Fibroblast of pulmonary artery (primary cell): ENCODE data around the gene GPR62.

Experiments
- DNase-seq: peaks from one replicate; pipeline ENCODE4 v3.0.0-alpha.2; 2010; ENCODE audit warnings: low read depth
- H3K4me3 ChIP-seq: replicated peaks from 2 replicates; pipeline ENCODE4 v1.5.1; 2011; ENCODE audit warnings: low read depth, mild to moderate bottlenecking, control low read depth, low read length, moderate library complexity
- CTCF ChIP-seq: IDR thresholded peaks from 2 replicates; pipeline ENCODE4 v1.5.1; 2011; ENCODE audit warnings: mild to moderate bottlenecking, control low read depth, low read length, inconsistent platforms; ENCODE audit errors: missing control alignments

GPR62 gene

GRCh38 chr3:52004163-52004787 is 49.1 kb downstream of the GPR62 start:
- no peak overlapping the region for H3K4me3 ChIP-seq
- peak; percentile 69 for TF ChIP-seq CTCF
- DNase-seq, result peak; percentile 69

GRCh38 chr3:52004906-52005395 is 49.8 kb downstream of the GPR62 start:
- no peak for TF ChIP-seq CTCF
- H3K4me3 ChIP-seq, result no peak overlapping the region
- no peak for DNase-seq

- TF ChIP-seq CTCF, result no peak
- peak; percentile 61 for DNase-seq
- no peak overlapping the region for H3K4me3 ChIP-seq
Measured at GRCh38 chr3:52005571-52005986, 50.4 kb downstream of the GPR62 start.

- DNase-seq, result no peak
- H3K4me3 ChIP-seq, result no peak overlapping the region
- no peak for TF ChIP-seq CTCF
Measured at GRCh38 chr3:52006017-52006819, 51.0 kb downstream of the GPR62 start.

- DNase-seq, result no peak
- no peak overlapping the region for H3K4me3 ChIP-seq
- no peak for TF ChIP-seq CTCF
Measured at GRCh38 chr3:52006820-52007133, 51.6 kb downstream of the GPR62 start.
